Osteoblast (primary cell): ENCODE measurements around the gene LRP8. TPM values are rescaled to one million over a fixed set of nuclear protein-coding genes. Genes with fewer than 3 reads are reported as not detected.

Experiments
- DNase-seq: peaks from one replicate; pipeline ENCODE4 v3.0.0; 2011; ENCODE audit warnings: low spot score, mixed read lengths; ENCODE audit not compliant: insufficient read length; ENCODE audit errors: missing footprints
- H2AFZ ChIP-seq: 2 replicates; pipeline ENCODE4 v1.6.0; 2011; ENCODE audit warnings: mild to moderate bottlenecking, low read length
- H3K27ac ChIP-seq: 2 replicates; pipeline ENCODE4 v1.5.1; 2011; ENCODE audit warnings: mild to moderate bottlenecking, low read depth, low read length, moderate library complexity
- H3K27me3 ChIP-seq: 2 replicates; pipeline ENCODE4 v1.6.0; 2012; ENCODE audit warnings: mild to moderate bottlenecking, control low read depth, inconsistent platforms, low read length, moderate library complexity; ENCODE audit not compliant: insufficient read depth
- H3K36me3 ChIP-seq: 2 replicates; pipeline ENCODE4 v1.5.1; 2011; ENCODE audit warnings: mild to moderate bottlenecking, low read length, control low read depth, moderate library complexity; ENCODE audit not compliant: insufficient read depth
- H3K4me1 ChIP-seq: 2 replicates; pipeline ENCODE4 v1.5.1; 2011; ENCODE audit warnings: mild to moderate bottlenecking, low read length, control low read depth, moderate library complexity; ENCODE audit not compliant: insufficient read depth
- H3K4me2 ChIP-seq: 2 replicates; pipeline ENCODE4 v1.6.0; 2011; ENCODE audit warnings: mild to moderate bottlenecking, low read length; ENCODE audit not compliant: insufficient read depth
- H3K4me3 ChIP-seq: fragments of 200-600 bp; sonication (generic); 3 replicates; pipeline ENCODE4 v1.5.1; 2012; ENCODE audit warnings: mild to moderate bottlenecking, low read length, inconsistent platforms; ENCODE audit not compliant: insufficient read depth
- H3K79me2 ChIP-seq: 2 replicates; pipeline ENCODE4 v1.6.0; 2012; ENCODE audit warnings: mild to moderate bottlenecking, low read length, control low read depth, inconsistent platforms; ENCODE audit not compliant: insufficient read depth
- H3K9me3 ChIP-seq: 2 replicates; pipeline ENCODE4 v1.5.1; 2011; ENCODE audit warnings: low read depth, low read length, control low read depth
- H4K20me1 ChIP-seq: 2 replicates; pipeline ENCODE4 v1.6.0; 2012; ENCODE audit warnings: mild to moderate bottlenecking, low read length, control low read depth; ENCODE audit not compliant: insufficient read depth
- CTCF ChIP-seq: IDR thresholded peaks from 2 replicates; pipeline ENCODE4 v1.5.1; 2011; ENCODE audit warnings: mild to moderate bottlenecking, low read depth, low read length, moderate library complexity; ENCODE audit errors: extremely low read depth
- total RNA-seq: library from RNA; depleted of rRNA; stranded (reverse); fragments of >200 nt; gene quantifications from 2 replicates; pipeline ENCODE4 v1.2.3, GENCODE V29; 2012

LRP8 gene
- total RNA-seq, 1 donor, result 11.2 TPM

- TF ChIP-seq CTCF, result no peak
- Histone ChIP-seq H3K4me2 (no peak overlapping the region), H3K4me3 (no peak overlapping the region), H2AFZ (no peak overlapping the region), H3K27ac (no peak overlapping the region), H4K20me1 (no peaks in the 10 kb centered on the region), H3K36me3 (no peaks in the 10 kb centered on the region), H3K27me3 (peaks cover 14% of the 10 kb centered on the region), H3K9me3 (no peaks in the 10 kb centered on the region), H3K79me2 (no peaks in the 10 kb centered on the region), H3K4me1 (no peaks in the 10 kb centered on the region)
- DNase-seq, result no peak
Observed at GRCh38 chr1:53348486-53349368, 20.9 kb upstream of the LRP8 start.

GRCh38 chr1:53346814-53347176 is 18.9 kb upstream of the LRP8 start:
- H3K27ac ChIP-seq, result no peak overlapping the region
- H3K4me2 ChIP-seq, result no peak overlapping the region
- DNase-seq, result peak; percentile 61
- peaks cover 8% of the 10 kb centered on the region for H3K27me3 ChIP-seq
- H3K4me1 ChIP-seq, result no peaks in the 10 kb centered on the region
- H4K20me1 ChIP-seq, result no peaks in the 10 kb centered on the region
- H2AFZ ChIP-seq, result no peak overlapping the region
- H3K79me2 ChIP-seq, result no peaks in the 10 kb centered on the region
- no peak for TF ChIP-seq CTCF
- H3K9me3 ChIP-seq, result no peaks in the 10 kb centered on the region
- H3K36me3 ChIP-seq, result no peaks in the 10 kb centered on the region
- H3K4me3 ChIP-seq, result no peak overlapping the region

DNA sequence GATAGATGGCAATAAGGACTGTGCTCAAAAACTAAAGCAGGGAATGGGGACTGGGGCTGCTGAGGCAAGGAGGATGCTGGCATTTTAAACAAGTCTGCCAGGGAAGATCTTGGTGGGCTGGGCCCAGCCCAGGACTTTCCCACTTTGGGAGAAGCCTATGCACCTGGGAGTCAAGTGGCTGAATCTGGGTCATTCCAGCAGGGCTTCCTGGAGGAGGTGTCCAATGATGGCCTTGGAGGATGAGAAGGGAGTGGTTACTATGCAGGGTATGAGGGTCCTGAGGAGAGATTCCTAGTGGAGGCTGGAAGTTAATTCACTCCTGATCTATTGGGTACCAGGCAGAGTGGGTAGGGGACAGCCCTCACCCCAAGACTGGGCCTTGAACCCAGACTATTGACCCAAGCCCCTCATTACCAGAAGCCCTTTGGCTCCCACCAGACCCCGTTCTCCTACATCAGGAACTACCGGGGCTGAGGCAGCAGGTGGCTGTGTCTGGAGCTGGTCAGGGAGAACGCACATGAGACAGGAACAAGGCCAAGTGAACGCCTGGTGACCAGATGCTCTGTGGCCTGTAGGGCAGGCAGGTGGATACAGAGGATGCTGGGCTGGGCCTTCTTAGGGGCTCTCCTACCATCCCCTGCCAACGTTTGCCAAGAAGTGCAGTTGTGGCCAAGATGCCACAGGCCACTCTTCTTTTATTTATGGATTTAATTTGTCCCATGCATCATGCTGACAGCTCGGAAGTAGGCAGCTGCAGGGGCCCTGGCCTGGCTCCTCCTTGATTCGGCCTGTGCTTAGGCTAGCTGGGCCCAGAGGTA is 18.3 kb upstream of the LRP8 start:
- Histone ChIP-seq H3K4me1 (no peaks in the 10 kb centered on the region), H3K36me3 (no peaks in the 10 kb centered on the region), H4K20me1 (no peaks in the 10 kb centered on the region), H3K4me3 (no peak overlapping the region), H3K27ac (no peak overlapping the region), H3K4me2 (no peak overlapping the region), H3K79me2 (no peaks in the 10 kb centered on the region), H2AFZ (no peak overlapping the region), H3K27me3 (peaks cover 8% of the 10 kb centered on the region), H3K9me3 (no peaks in the 10 kb centered on the region)
- DNase-seq, result peak; percentile 54
- TF ChIP-seq CTCF, result no peak
